Measurements from ENCODE around the gene CRTC1. TPM values are rescaled to one million over a fixed set of nuclear protein-coding genes. Genes with fewer than 3 reads are reported as not detected.
A peak's percentile ranks its signal among the peaks of the same experiment; 100 is the strongest.

The CRTC1 gene
- total and polyA plus RNA-seq, 7 donors, result 4.5 to 12.5 (median 8.1) TPM

GRCh38 chr19:18651300-18651699 is 32.2 kb upstream of the CRTC1 start:
- no peak for DNase-seq
- no peak overlapping the region for H3K4me3 ChIP-seq
- no peak for ATAC-seq
- no peak for TF ChIP-seq CTCF (IDR thresholded peaks at IDR 0.05)
- peak overlapping the region; percentile 81 for H3K27ac ChIP-seq
- no peaks in the 10 kb centered on the region for H3K9me3 ChIP-seq
- WGBS, 3 donors, result 78 to 94% (median 84%) methylated on average over 1 of the region's 1 CpG
- intact Hi-C loops (cut with DNase I), result loop anchor here in 1 of 2 donors (10.0 kb wide), 1 partner anchor 186 kb away; no protein-coding TSS in a partner anchor
- peaks cover 39% of the 10 kb centered on the region for H3K4me1 ChIP-seq
- H3K36me3 ChIP-seq (ENCODE audit: insufficient read depth in 1 of 2, low read depth in 1 of 2), result no peaks in the 10 kb centered on the region
- no peaks in the 10 kb centered on the region for H3K27me3 ChIP-seq (ENCODE audit: insufficient read depth in 3 of 3, low read length in 2 of 3)

- ATAC-seq, result no peak
- Histone ChIP-seq H3K27me3 (ENCODE audit: insufficient read depth in 3 of 3, low read length in 2 of 3) (no peaks in the 10 kb centered on the region), H3K4me1 (peaks cover 39% of the 10 kb centered on the region), H3K9me3 (no peaks in the 10 kb centered on the region), H3K27ac (peak overlapping the region; percentile 81), H3K4me3 (no peak overlapping the region), H3K36me3 (ENCODE audit: insufficient read depth in 1 of 2, low read depth in 1 of 2) (no peaks in the 10 kb centered on the region)
- no peak for DNase-seq
- intact Hi-C loops (cut with DNase I), result loop anchor here in 1 of 2 donors (10.0 kb wide), 1 partner anchor 187 kb away; no protein-coding TSS in a partner anchor
- no peak for TF ChIP-seq CTCF (IDR thresholded peaks at IDR 0.05)
- 79 to 82% (median 81%) methylated on average over 6 of the region's 6 CpGs for WGBS, 3 donors
Observed at GRCh38 chr19:18651733-18652132, 31.7 kb upstream of the CRTC1 start.

GRCh38 chr19:18653853-18654252 is 29.6 kb upstream of the CRTC1 start:
- Histone ChIP-seq H3K36me3 (ENCODE audit: insufficient read depth in 1 of 2, low read depth in 1 of 2) (no peaks in the 10 kb centered on the region), H3K9me3 (no peaks in the 10 kb centered on the region), H3K4me1 (peaks cover 28% of the 10 kb centered on the region), H3K27me3 (ENCODE audit: insufficient read depth in 3 of 3, low read length in 2 of 3) (no peaks in the 10 kb centered on the region), H3K27ac (no peak overlapping the region), H3K4me3 (no peak overlapping the region)
- intact Hi-C loops (cut with DNase I), result loop anchor here in 1 of 2 donors (10.0 kb wide), 1 partner anchor 189 kb away; no protein-coding TSS in a partner anchor
- DNase-seq (no peak), ATAC-seq (no peak)
- no peak for TF ChIP-seq CTCF (IDR thresholded peaks at IDR 0.05)
- whole genome bisulfite sequencing, 3 donors, result 94 to 100% (median 100%) methylated on average over 1 of the region's 1 CpG

GRCh38 chr19:18654469-18654868 is 29.0 kb upstream of the CRTC1 start:
- Histone ChIP-seq H3K4me1 (peaks cover 26% of the 10 kb centered on the region), H3K4me3 (no peak overlapping the region), H3K9me3 (no peaks in the 10 kb centered on the region), H3K27ac (no peak overlapping the region), H3K27me3 (ENCODE audit: insufficient read depth in 3 of 3, low read length in 2 of 3) (no peaks in the 10 kb centered on the region), H3K36me3 (ENCODE audit: insufficient read depth in 1 of 2, low read depth in 1 of 2) (no peaks in the 10 kb centered on the region)
- 98 to 100% (median 98%) methylated on average over 7 of the region's 7 CpGs for WGBS, 3 donors
- ATAC-seq (no peak), DNase-seq (no peak)
- TF ChIP-seq CTCF (IDR thresholded peaks at IDR 0.05), result no peak
- intact Hi-C loops (cut with DNase I), result loop anchor here in 1 of 2 donors (10.0 kb wide), 1 partner anchor 190 kb away; no protein-coding TSS in a partner anchor

Measured in psoas muscle (tissue), 8 donors.